Lower leg skin (tissue), 4 donors: ENCODE results near the gene STARD7. TPM values are rescaled to one million over a fixed set of nuclear protein-coding genes. Genes with fewer than 3 reads are reported as not detected.

Experiments
- DNase-seq, 2 donors: peaks; one replicate each; pipeline ENCODE4 v3.0.0-alpha.2; 2019; ENCODE audit warnings: low spot score in 2 of 2
- H3K4me3 ChIP-seq: fragments of 200-600 bp; sonication (generic); 2 replicates; pipeline ENCODE4 v1.5.1; 2017; ENCODE audit warnings: mild to moderate bottlenecking, low read depth; ENCODE audit not compliant: poor library complexity, severe bottlenecking
- CTCF ChIP-seq, 3 donors: fragments of 450-650 bp; IDR thresholded peaks; one replicate each; pipeline ENCODE4 v1.5.1; 2016; ENCODE audit warnings: antibody characterized with exemption in 3 of 3, mild to moderate bottlenecking in 3 of 3, moderate library complexity in 2 of 3
- POLR2A ChIP-seq, 2 donors: fragments of 450-650 bp; IDR thresholded peaks; one replicate each; pipeline ENCODE4 v1.6.1; 2016 to 2017; ENCODE audit warnings: antibody characterized with exemption in 2 of 2, mild to moderate bottlenecking in 1 of 2, moderate library complexity in 1 of 2
- WGBS, 2 donors: methylation state at CpG; one replicate each; pipeline ENCODE4 v1.1.5; 2018; 5-methylcytosine and 5-hydroxymethylcytosine counted together
- intact Hi-C: fragments of 100-400 bp; cut with DNase I; formaldehyde crosslinking; loops from one replicate; pipeline ENCODE4 v1.15.0; 2023; ENCODE audit warnings: low total_unique reads
- total RNA-seq, 4 donors: library from RNA; depleted of rRNA; stranded (reverse); fragments of >200 nt; gene quantifications; one replicate each; pipeline ENCODE4 v1.1.0, GENCODE V29; 2016

STARD7 gene
- total RNA-seq, 4 donors from 2014 or later = 52.5 to 101 (median 77.2) TPM

- no peak for DNase-seq
These were observed 51.5 kb downstream of the STARD7 start for GRCh38 chr2:96156926-96157648.

GRCh38 chr2:96156011-96156820, 52.4 kb downstream of the STARD7 start:
- no peak for DNase-seq
- TF ChIP-seq CTCF (IDR thresholded peaks at IDR 0.05) = no peak
- no peak for TF ChIP-seq POLR2A (IDR thresholded peaks at IDR 0.05)

More at GRCh38 chr2:96156926-96157648, 51.5 kb downstream of the STARD7 start:
- WGBS, 2 donors = 89 to 93% methylated on average over 5 of the region's 5 CpGs
- intact Hi-C loops = no loop called here
- TF ChIP-seq POLR2A (IDR thresholded peaks at IDR 0.05) = no peak
- no peak for TF ChIP-seq CTCF (IDR thresholded peaks at IDR 0.05)
- H3K4me3 ChIP-seq = no peak overlapping the region

GRCh38 chr2:96154506-96155380, 53.9 kb downstream of the STARD7 start:
- DNase-seq = no peak
- intact Hi-C loops = no loop called here
- WGBS, 2 donors = 85 to 91% methylated on average over 16 of the region's 16 CpGs
- H3K4me3 ChIP-seq = no peak overlapping the region
- TF ChIP-seq POLR2A (IDR thresholded peaks at IDR 0.05) (no peak), CTCF (IDR thresholded peaks at IDR 0.05) (no peak)

More at GRCh38 chr2:96156011-96156820, 52.4 kb downstream of the STARD7 start:
- no peak overlapping the region for H3K4me3 ChIP-seq
- intact Hi-C loops = no loop called here
- 85 to 86% methylated on average over 10 of the region's 10 CpGs for WGBS, 2 donors

- DNase-seq = no peak
- intact Hi-C loops = no loop called here
- 74 to 83% methylated on average over 4 to 5 of the region's 7 CpGs for WGBS, 2 donors
- TF ChIP-seq POLR2A (IDR thresholded peaks at IDR 0.05) (no peak), CTCF (IDR thresholded peaks at IDR 0.05) (no peak)
- H3K4me3 ChIP-seq = no peak overlapping the region
These were observed 54.6 kb downstream of the STARD7 start for GRCh38 chr2:96153991-96154431.

GRCh38 chr2:96153291-96153713, 55.3 kb downstream of the STARD7 start:
- TF ChIP-seq POLR2A (IDR thresholded peaks at IDR 0.05) = no peak
- TF ChIP-seq CTCF (IDR thresholded peaks at IDR 0.05) = no peak
- no peak overlapping the region for H3K4me3 ChIP-seq
- WGBS, 2 donors = 79 to 92% methylated on average over 7 of the region's 7 CpGs
- no peak for DNase-seq
- intact Hi-C loops = no loop called here
